ENCODE data around the gene PRSS2. TPM values are rescaled to one million over a fixed set of nuclear protein-coding genes. Genes with fewer than 3 reads are reported as not detected.
A peak's percentile ranks its signal among the peaks of the same experiment; 100 is the strongest.
"Not testable (repeated sequence)": the region's sequence is repeated elsewhere in the genome, so short reads cannot be mapped to it uniquely, and the experiment has no call there.

Gene PRSS2
- total RNA-seq, 4 donors from 2014 or later = 29.7 to 243 (median 208) TPM

DNA sequence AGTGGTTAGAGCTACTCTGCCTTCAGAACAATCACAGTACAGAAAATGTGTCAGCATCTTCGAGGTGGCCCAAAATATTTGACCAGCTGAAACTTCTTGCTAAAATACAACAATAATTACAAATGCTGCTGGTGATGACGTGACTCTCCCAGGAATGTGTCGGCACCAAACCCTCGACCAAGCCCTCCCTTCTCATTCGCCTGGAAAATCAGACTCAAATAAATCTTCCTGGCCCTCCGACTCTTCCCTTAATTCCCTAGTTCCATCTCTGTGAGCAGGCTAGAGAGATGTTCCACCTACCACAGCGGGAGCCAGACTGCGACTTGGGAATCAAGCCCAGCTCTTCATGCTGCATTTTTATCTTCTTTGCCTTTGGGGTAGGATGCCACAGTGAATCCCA, 4.1 kb downstream of the PRSS2 start:
- peaks cover 0 to 5% (median 0%) of the 10 kb centered on the region in 4 donors for H3K4me1 ChIP-seq
- no peak overlapping the region for H3K4me3 ChIP-seq
- H3K9me3 ChIP-seq = peaks cover 0 to 3% (median 0%) of the 10 kb centered on the region in 4 donors
- no peaks in the 10 kb centered on the region for H3K36me3 ChIP-seq
- H3K27ac ChIP-seq = no peak overlapping the region
- H3K27me3 ChIP-seq = no peaks in the 10 kb centered on the region
- DNase-seq = no peak
- TF ChIP-seq CTCF (IDR thresholded peaks at IDR 0.05) = no peak
- no peak for TF ChIP-seq POLR2A (IDR thresholded peaks at IDR 0.05)

DNA sequence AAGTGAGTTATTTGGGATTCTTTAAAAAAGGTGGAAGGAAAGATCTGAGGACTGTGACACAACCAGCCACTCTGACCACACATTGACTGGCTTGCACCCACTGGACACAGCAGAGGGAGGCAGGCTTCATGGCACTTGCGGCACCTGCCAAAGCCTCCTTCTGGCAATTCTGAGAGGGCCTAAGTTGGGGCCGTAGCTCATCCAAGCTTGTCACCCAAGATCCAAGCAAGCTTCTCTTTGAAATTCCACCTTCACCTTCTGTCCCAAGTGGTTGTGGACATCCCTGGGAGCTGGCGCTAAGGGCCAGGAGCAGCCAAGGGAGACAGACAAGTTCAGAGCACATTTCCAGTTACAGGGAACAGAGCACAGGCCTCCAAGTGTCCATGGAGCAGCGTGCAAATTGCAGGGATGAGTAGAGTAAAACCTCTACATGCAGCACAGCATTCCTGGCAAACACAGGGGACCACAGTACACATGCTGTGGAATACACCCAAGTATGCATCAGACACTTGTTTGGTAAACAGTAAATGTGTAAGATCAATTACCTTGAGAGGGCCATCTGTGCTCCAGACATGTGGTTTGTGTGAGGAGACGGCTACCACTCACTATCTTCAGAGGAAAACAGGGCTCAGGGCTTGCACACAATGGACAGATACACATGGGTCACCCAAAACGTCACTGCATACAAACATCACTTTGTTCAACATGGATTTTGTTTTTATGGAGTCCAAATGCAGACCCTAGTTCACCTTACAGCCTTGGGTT, 4.8 kb downstream of the PRSS2 start:
- H3K4me1 ChIP-seq, H3K4me3 ChIP-seq, H3K36me3 ChIP-seq, H3K27ac ChIP-seq, H3K27me3 ChIP-seq, DNase-seq, H3K9me3 ChIP-seq: not testable (repeated sequence)

DNA sequence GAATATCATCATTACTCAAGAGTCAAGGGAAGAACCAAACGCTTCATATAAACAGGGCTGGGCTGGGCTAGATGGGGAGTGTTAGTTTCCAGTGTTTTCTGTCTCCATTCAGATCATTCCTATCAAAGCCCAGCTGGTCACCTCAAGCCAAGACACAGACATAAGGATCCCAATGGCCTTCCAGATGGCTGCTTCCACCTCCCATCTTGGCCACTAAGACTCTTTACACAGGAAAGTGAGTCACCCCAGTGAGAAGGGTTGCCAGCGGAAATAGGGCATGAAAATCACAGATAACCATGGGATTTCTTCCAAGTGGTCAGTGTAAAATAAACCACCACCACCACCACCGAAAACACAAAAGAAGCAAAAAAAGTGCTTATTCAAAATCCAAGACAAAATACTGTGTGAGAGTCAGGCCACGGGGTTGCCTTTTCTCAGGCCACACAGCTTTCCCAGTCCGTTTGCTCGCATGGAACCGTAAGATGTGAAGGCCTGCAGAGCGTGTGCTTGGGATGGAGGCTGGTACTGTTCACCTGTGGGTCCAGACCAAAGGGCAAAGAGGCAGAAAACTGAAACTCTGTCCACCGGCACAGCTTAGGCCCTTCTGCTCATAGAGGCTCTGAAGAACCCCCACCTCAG, 5.6 kb downstream of the PRSS2 start:
- Histone ChIP-seq H3K27me3 (no peaks in the 10 kb centered on the region), H3K27ac (no peak overlapping the region), H3K9me3 (peaks cover 0 to 3% (median 0%) of the 10 kb centered on the region in 4 donors), H3K4me1 (no peaks in the 10 kb centered on the region), H3K36me3 (no peaks in the 10 kb centered on the region), H3K4me3 (no peak overlapping the region)
- no peak for DNase-seq
- TF ChIP-seq CTCF (IDR thresholded peaks at IDR 0.05) (no peak), POLR2A (IDR thresholded peaks at IDR 0.05) (no peak)

DNA sequence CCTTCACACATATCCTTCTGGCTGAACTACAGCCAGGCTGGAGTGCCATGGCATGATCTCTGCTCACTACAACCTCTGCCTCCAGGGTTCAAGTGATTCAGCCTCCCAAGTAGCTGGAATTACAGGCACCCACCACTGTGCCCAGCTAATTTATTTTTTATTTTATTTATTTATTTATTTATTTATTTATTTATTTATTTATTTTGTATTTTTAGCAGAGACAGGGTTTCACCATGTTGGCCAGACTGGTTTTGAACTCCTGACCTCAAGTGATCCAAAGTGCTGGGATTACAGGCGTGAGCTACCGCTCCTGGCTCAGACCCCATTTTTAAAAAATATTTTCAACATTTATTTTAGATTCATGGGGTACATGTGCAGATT, 6.1 kb downstream of the PRSS2 start:
- H3K27ac ChIP-seq = not testable (repeated sequence)

DNA sequence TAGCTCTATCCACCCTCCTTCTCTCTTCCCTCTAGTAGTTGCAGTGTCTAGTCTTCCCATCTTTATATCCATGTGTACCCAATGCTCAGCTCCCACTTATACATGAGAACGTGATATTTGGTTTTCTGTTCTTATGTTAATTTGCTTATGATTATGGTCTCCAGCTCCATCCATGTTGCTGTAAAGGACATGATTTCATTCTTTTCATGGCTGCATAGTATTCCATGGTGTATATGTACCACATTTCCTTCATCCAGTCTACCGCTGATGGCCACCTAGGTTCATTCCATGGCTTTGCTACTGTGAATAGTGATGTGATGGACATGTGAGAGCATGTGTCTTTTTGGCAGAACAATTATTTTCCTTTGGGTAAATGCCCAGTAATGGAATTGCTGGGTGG, 6.5 kb downstream of the PRSS2 start:
- Histone ChIP-seq H3K27ac (no peak overlapping the region), H3K9me3 (peaks cover 0 to 3% (median 0%) of the 10 kb centered on the region in 4 donors), H3K4me1 (no peaks in the 10 kb centered on the region), H3K4me3 (no peak overlapping the region), H3K36me3 (no peaks in the 10 kb centered on the region), H3K27me3 (no peaks in the 10 kb centered on the region)
- TF ChIP-seq POLR2A (IDR thresholded peaks at IDR 0.05) = no peak
- no peak for TF ChIP-seq CTCF (IDR thresholded peaks at IDR 0.05)
- no peak for DNase-seq

More for the DNA sequence above, 6.1 kb downstream of the PRSS2 start:
- not testable (repeated sequence) for H3K4me3 ChIP-seq, H3K36me3 ChIP-seq, H3K9me3 ChIP-seq, H3K27me3 ChIP-seq, H3K4me1 ChIP-seq, DNase-seq

GRCh38 chr7:142782922-142783900, 12.4 kb downstream of the PRSS2 start:
- peak; percentile 84 to 96 (median 90) for DNase-seq
- Histone ChIP-seq H3K27ac (peak overlapping the region in 2 of 4 donors; percentile 43 to 68), H3K36me3 (no peaks in the 10 kb centered on the region), H3K4me3 (peak overlapping the region; percentile 4 to 37 (median 33)), H3K27me3 (no peaks in the 10 kb centered on the region), H3K9me3 (no peaks in the 10 kb centered on the region), H3K4me1 (no peaks in the 10 kb centered on the region)
- TF ChIP-seq POLR2A (IDR thresholded peaks at IDR 0.05) (no peak), CTCF (IDR thresholded peaks at IDR 0.05) (peak; percentile 90 to 96 (median 94))
